ENCODE results near the gene TRABD2B. TPM values are rescaled to one million over a fixed set of nuclear protein-coding genes. Genes with fewer than 3 reads are reported as not detected.

The TRABD2B gene
- total RNA-seq, 1 experiment from 2014 or later: 0.96 TPM

DNA sequence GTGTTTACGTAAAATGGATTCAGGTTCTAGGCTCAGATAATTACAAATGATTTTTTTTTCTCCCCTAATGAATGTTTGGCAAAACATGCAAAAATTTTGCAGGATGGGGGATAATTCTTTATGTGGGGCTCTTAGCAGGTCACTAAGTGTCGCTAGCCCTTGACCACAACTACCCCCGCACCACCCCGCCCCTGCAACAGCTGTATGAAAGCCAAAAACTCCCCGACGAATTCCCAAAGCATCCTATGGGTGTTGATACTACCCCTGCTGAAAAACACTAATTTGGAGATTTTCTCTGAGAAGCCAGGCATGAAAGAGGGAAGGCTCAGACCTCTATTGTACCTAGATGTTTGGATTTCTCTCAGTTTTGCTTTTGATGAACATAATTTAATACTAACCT is 243.0 kb downstream of the TRABD2B start:
- intact Hi-C loops (cut with micrococcal nuclease): no loop called here
- Mint-ChIP-seq H3K27ac (ENCODE audit: low read depth, unreplicated experiment) (no peak overlapping the region), H3K36me3 (ENCODE audit: insufficient read depth, unreplicated experiment) (no peaks in the 10 kb centered on the region), H3K4me1 (ENCODE audit: insufficient read depth, unreplicated experiment) (no peaks in the 10 kb centered on the region), H3K4me3 (ENCODE audit: unreplicated experiment) (no peak overlapping the region), H3K27me3 (ENCODE audit: insufficient read depth, unreplicated experiment) (no peaks in the 10 kb centered on the region), H3K9me3 (ENCODE audit: unreplicated experiment) (no peaks in the 10 kb centered on the region)
- DNase-seq (ENCODE audit: unreplicated experiment): no peak
- no TSS peak for BruUV-seq (replicated peaks)
- TF ChIP-seq, protein P1, sequence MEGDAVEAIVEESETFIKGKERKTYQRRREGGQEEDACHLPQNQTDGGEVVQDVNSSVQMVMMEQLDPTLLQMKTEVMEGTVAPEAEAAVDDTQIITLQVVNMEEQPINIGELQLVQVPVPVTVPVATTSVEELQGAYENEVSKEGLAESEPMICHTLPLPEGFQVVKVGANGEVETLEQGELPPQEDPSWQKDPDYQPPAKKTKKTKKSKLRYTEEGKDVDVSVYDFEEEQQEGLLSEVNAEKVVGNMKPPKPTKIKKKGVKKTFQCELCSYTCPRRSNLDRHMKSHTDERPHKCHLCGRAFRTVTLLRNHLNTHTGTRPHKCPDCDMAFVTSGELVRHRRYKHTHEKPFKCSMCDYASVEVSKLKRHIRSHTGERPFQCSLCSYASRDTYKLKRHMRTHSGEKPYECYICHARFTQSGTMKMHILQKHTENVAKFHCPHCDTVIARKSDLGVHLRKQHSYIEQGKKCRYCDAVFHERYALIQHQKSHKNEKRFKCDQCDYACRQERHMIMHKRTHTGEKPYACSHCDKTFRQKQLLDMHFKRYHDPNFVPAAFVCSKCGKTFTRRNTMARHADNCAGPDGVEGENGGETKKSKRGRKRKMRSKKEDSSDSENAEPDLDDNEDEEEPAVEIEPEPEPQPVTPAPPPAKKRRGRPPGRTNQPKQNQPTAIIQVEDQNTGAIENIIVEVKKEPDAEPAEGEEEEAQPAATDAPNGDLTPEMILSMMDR (IDR thresholded peaks at IDR 0.05; ENCODE audit: unreplicated experiment): no peak
- ChIA-PET POLR2A (no interaction called here), CTCF (interaction anchor here (0.7 to 2.5 kb wide), 3 partner anchors 9 to 78 kb away, joined by 3 to 9 read pairs (median 6); no protein-coding TSS in a partner anchor)

DNA sequence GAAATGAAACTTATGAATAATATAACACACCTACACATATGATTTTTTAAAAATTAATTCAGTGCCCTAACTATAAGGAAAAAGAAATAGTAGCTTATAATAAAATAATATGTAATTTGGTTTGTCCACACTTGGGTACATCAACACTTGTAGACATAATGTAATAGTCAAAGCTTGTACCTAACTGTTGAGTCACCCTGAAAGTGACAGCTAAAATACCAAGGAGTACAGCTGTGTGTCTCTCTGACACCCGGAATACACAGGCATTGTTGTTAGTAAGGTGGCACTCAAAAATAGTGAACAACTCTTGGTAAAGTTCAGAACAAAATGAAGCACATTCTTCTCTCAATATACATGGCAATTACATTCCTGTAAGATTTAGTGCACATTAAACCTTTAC is 243.4 kb downstream of the TRABD2B start:
- Mint-ChIP-seq H3K4me3 (ENCODE audit: unreplicated experiment) (no peak overlapping the region), H3K36me3 (ENCODE audit: insufficient read depth, unreplicated experiment) (no peaks in the 10 kb centered on the region), H3K4me1 (ENCODE audit: insufficient read depth, unreplicated experiment) (no peaks in the 10 kb centered on the region), H3K27ac (ENCODE audit: low read depth, unreplicated experiment) (no peak overlapping the region), H3K27me3 (ENCODE audit: insufficient read depth, unreplicated experiment) (no peaks in the 10 kb centered on the region), H3K9me3 (ENCODE audit: unreplicated experiment) (no peaks in the 10 kb centered on the region)
- intact Hi-C loops (cut with micrococcal nuclease): no loop called here
- no TSS peak for BruUV-seq (replicated peaks)
- ChIA-PET POLR2A (interaction anchor here (1.5 kb wide), 1 partner anchor 10 kb away, joined by 3 read pairs; no protein-coding TSS in a partner anchor), CTCF (interaction anchor here (0.6 to 2.5 kb wide), 7 partner anchors 9 to 309 kb away, joined by 3 to 9 read pairs (median 4); no protein-coding TSS in a partner anchor)
- TF ChIP-seq, protein P1 (IDR thresholded peaks at IDR 0.05; ENCODE audit: unreplicated experiment): no peak
- DNase-seq (ENCODE audit: unreplicated experiment): no peak

DNA sequence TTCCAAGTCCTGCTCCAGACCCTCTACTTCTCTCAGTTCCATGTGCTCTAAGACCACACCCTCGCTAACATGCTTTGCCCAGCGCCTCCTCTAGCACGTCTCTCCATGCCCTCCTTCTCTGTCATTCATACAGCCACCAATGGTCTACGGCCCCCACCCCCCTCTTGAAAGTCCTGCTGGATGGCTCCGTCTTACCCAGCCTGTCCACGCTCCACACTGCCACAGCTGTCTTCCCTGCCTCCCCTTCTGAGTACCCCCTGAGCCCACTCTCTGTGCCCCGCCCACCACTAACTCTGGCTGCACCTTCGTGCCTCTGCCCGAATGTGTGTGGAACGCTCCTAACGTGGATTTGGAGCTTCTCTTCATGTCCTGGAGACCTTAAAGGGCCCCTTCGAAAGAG is 244.6 kb downstream of the TRABD2B start:
- intact Hi-C loops (cut with micrococcal nuclease): no loop called here
- CTCF ChIA-PET: interaction anchor here (0.9 to 1.5 kb wide), 4 partner anchors 9 to 745 kb away, joined by 3 to 6 read pairs (median 6); no protein-coding TSS in a partner anchor
- Mint-ChIP-seq H3K36me3 (ENCODE audit: insufficient read depth, unreplicated experiment) (no peaks in the 10 kb centered on the region), H3K9me3 (ENCODE audit: unreplicated experiment) (no peaks in the 10 kb centered on the region), H3K4me3 (ENCODE audit: unreplicated experiment) (no peak overlapping the region), H3K27ac (ENCODE audit: low read depth, unreplicated experiment) (no peak overlapping the region), H3K27me3 (ENCODE audit: insufficient read depth, unreplicated experiment) (no peaks in the 10 kb centered on the region), H3K4me1 (ENCODE audit: insufficient read depth, unreplicated experiment) (no peaks in the 10 kb centered on the region)
- POLR2A ChIA-PET: interaction anchor here (1.5 kb wide), 1 partner anchor 9 kb away, joined by 3 read pairs; no protein-coding TSS in a partner anchor
- no peak for DNase-seq (ENCODE audit: unreplicated experiment)
- BruUV-seq (replicated peaks): no TSS peak
- TF ChIP-seq, protein P1 (IDR thresholded peaks at IDR 0.05; ENCODE audit: unreplicated experiment): no peak

DNA sequence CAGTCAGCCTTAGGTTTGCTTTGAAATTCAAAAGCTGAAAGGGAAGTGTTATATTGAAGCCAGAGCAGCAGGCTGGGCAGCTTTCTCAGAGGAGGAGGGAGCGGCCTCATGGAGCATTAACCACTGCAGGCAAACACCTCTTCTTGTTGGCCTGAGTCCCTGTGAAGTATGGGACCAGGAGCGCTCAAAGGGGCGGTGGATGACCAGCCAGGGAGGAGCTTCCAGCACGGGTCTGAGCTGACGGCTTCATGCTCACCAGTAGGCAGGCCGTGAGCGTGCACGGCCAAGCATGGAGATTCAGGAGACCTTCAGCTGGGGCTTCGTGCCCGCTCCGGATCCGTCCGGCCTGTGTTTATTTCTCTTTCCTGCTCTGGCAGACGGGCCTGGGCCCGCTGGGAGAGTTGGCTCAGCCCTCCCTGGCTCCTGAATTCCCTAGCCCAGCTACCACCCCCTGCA is 245.2 kb downstream of the TRABD2B start:
- no peak overlapping the region for H3K27ac Mint-ChIP-seq (ENCODE audit: low read depth, unreplicated experiment)
- ChIA-PET POLR2A (no interaction called here), CTCF (interaction anchor here (0.5 to 1.1 kb wide), 4 partner anchors 10 to 291 kb away, joined by 3 to 5 read pairs (median 3); no protein-coding TSS in a partner anchor)
- no peak for DNase-seq (ENCODE audit: unreplicated experiment)
- no peaks in the 10 kb centered on the region for H3K36me3 Mint-ChIP-seq (ENCODE audit: insufficient read depth, unreplicated experiment)
- no peaks in the 10 kb centered on the region for H3K27me3 Mint-ChIP-seq (ENCODE audit: insufficient read depth, unreplicated experiment)
- TF ChIP-seq, protein P1 (IDR thresholded peaks at IDR 0.05; ENCODE audit: unreplicated experiment): no peak
- no peaks in the 10 kb centered on the region for H3K9me3 Mint-ChIP-seq (ENCODE audit: unreplicated experiment)
- H3K4me3 Mint-ChIP-seq (ENCODE audit: unreplicated experiment): no peak overlapping the region
- BruUV-seq (replicated peaks): no TSS peak
- H3K4me1 Mint-ChIP-seq (ENCODE audit: insufficient read depth, unreplicated experiment): no peaks in the 10 kb centered on the region
- intact Hi-C loops (cut with micrococcal nuclease): no loop called here
